ENCODE data around the gene MAP2K1. TPM values are rescaled to one million over a fixed set of nuclear protein-coding genes. Genes with fewer than 3 reads are reported as not detected.

MAP2K1 gene
- total and polyA plus RNA-seq, 3 donors from 2014 or later, result 26.1 to 29.6 (median 27.6) TPM

DNA sequence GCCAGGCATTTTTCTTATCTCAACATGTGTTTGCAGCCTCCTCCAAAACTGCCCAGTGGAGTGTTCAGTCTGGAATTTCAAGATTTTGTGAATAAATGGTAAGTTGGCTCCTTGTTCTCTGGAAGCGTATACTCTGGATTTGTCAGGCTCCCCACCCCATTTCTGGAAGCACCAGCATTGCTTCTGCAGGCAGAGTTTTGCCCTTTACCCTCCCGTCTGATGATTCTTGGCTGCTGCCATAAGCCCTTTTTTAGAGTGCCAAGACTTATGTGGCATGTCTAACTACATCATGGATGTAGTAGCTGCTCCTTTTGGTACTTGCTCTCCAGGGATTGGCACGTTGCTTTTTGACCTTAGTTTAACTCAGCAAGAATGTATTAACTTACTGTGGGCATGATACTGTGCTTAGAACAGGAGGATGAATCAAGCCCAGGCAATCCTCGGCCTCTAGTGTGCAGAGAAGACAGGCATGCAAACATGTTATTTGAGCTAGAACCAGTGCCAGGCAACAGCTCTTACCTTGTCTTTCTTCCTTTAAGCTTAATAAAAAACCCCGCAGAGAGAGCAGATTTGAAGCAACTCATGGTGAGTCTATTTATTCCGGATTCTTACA is 102.6 kb downstream of the MAP2K1 start:
- Histone ChIP-seq H3K9me3 (no peaks in the 10 kb centered on the region), H3K4me1 (no peaks in the 10 kb centered on the region), H3K4me3 (no peak overlapping the region), H3K27ac (no peak overlapping the region), H3K36me3 (ENCODE audit: low read depth, missing control alignments) (no peaks in the 10 kb centered on the region), H3K27me3 (no peaks in the 10 kb centered on the region)
- DNase-seq, result no peak
- TF ChIP-seq POLR2A (IDR thresholded peaks at IDR 0.05), result no peak
- TF ChIP-seq, protein P1, sequence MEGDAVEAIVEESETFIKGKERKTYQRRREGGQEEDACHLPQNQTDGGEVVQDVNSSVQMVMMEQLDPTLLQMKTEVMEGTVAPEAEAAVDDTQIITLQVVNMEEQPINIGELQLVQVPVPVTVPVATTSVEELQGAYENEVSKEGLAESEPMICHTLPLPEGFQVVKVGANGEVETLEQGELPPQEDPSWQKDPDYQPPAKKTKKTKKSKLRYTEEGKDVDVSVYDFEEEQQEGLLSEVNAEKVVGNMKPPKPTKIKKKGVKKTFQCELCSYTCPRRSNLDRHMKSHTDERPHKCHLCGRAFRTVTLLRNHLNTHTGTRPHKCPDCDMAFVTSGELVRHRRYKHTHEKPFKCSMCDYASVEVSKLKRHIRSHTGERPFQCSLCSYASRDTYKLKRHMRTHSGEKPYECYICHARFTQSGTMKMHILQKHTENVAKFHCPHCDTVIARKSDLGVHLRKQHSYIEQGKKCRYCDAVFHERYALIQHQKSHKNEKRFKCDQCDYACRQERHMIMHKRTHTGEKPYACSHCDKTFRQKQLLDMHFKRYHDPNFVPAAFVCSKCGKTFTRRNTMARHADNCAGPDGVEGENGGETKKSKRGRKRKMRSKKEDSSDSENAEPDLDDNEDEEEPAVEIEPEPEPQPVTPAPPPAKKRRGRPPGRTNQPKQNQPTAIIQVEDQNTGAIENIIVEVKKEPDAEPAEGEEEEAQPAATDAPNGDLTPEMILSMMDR (IDR thresholded peaks at IDR 0.05), result no peak
- WGBS, 2 donors, result 74 to 76% methylated on average over 6 of the region's 6 CpGs
- intact Hi-C loops (cut with DNase I; ENCODE audit: low total_unique reads), result no loop called here

DNA sequence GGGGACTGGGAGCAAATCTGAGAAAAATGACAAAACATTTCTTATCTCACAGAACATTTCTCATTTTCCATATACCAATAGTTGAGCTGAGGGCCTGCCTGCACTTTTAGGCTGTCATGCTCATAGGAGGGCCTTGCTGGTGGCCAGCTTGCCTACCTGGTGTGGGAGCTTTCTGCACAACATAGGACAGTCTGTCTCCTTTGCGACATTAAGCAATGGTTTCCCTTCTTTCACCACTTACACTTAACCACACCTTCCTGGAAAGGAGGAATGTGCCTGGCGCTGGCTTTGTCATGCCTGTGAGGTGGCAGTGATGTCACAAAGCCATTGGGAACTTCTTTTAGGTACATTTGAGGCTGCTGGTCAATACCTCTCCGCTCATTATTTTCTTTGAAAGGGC is 105.1 kb downstream of the MAP2K1 start:
- TF ChIP-seq, protein P1 (IDR thresholded peaks at IDR 0.05), result no peak
- no peak for TF ChIP-seq POLR2A (IDR thresholded peaks at IDR 0.05)
- Histone ChIP-seq H3K36me3 (ENCODE audit: low read depth, missing control alignments) (no peaks in the 10 kb centered on the region), H3K4me1 (peaks cover 4% of the 10 kb centered on the region), H3K4me3 (no peak overlapping the region), H3K27me3 (no peaks in the 10 kb centered on the region), H3K27ac (no peak overlapping the region), H3K9me3 (no peaks in the 10 kb centered on the region)
- no peak for DNase-seq
- 93 to 96% methylated on average over 3 of the region's 3 CpGs for WGBS, 2 donors
- intact Hi-C loops (cut with DNase I; ENCODE audit: low total_unique reads), result no loop called here

DNA sequence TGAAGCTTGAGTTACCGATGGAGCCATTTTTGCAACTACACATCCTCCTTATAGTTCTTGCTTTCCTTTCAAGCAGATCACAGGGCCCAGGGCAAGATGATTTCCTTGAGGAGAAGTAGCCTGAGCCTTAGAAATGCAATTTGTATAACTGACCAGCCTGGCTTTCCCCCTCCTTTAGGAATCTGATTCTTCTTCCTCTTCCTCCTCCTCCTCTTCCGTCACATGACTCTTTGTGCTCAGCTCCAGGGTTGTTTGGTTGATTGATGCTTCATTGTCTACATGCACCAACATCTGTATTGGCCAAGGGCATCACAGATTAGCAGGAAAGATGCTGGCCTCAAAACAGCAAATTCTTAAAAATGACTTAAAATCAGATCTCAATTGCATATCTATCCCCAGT is 107.5 kb downstream of the MAP2K1 start:
- TF ChIP-seq, protein P1 (IDR thresholded peaks at IDR 0.05), result no peak
- no peak for TF ChIP-seq POLR2A (IDR thresholded peaks at IDR 0.05)
- H3K4me1 ChIP-seq, result peaks cover 12% of the 10 kb centered on the region
- H3K4me3 ChIP-seq, result no peak overlapping the region
- intact Hi-C loops (cut with DNase I; ENCODE audit: low total_unique reads), result no loop called here
- H3K27ac ChIP-seq, result no peak overlapping the region
- no peaks in the 10 kb centered on the region for H3K36me3 ChIP-seq (ENCODE audit: low read depth, missing control alignments)
- H3K9me3 ChIP-seq, result no peaks in the 10 kb centered on the region
- DNase-seq, result no peak
- WGBS, 2 donors, result 86 to 97% methylated on average over 2 of the region's 2 CpGs
- H3K27me3 ChIP-seq, result no peaks in the 10 kb centered on the region

DNA sequence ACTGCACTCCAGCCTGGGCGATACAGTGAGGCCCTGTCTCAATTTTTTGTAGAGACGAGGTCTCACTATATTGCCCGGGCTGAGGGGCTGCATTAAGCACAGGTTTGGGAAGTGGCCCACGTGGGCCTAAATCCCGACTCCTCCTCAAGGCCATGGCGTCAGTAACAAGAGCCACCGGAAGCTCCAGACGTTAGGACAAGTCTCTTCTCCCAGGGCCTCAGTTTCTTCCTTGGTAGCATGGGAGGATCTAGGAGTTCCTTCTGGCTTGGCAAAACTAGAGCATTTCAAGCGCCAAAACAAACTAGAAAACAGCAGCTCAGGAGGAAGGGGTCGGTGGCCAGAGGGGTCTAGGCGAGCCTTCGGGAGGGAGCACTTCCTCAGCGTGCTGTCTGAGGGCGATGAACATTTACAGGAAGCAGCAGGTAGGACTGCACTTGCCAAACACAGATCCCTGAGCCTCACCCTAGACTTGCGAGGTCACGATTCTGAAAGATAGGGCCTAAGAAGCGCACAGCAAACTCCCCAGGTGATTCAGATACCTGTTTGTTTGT is 110.3 kb downstream of the MAP2K1 start:
- intact Hi-C loops (cut with DNase I; ENCODE audit: low total_unique reads), result loop anchor here (5.0 kb wide), 1 partner anchor 110 kb away; the partner anchor contains the start of gene MAP2K1
- no peaks in the 10 kb centered on the region for H3K9me3 ChIP-seq
- peak overlapping the region; percentile 85 to 91 for H3K4me3 ChIP-seq
- no peak for DNase-seq
- H3K36me3 ChIP-seq (ENCODE audit: low read depth, missing control alignments), result no peaks in the 10 kb centered on the region
- 7 to 11% methylated on average over 9 to 17 of the region's 17 CpGs for whole genome bisulfite sequencing, 2 donors
- TF ChIP-seq, protein P1 (IDR thresholded peaks at IDR 0.05), result no peak
- no peak for TF ChIP-seq POLR2A (IDR thresholded peaks at IDR 0.05)
- no peaks in the 10 kb centered on the region for H3K27me3 ChIP-seq
- peaks cover 12% of the 10 kb centered on the region for H3K4me1 ChIP-seq
- H3K27ac ChIP-seq, result peak overlapping the region; percentile 64 to 77
